GM03348 (cell line): ENCODE measurements around the gene XRCC6.
"Not testable (repeated sequence)": the region's sequence is repeated elsewhere in the genome, so short reads cannot be mapped to it uniquely, and the experiment has no call there.

ENCODE experiments used
- DNase-seq: peaks from one replicate; pipeline ENCODE4 v3.0.0; 2012; ENCODE audit warnings: low spot score

Gene XRCC6

GRCh38 chr22:41650821-41651220 is 29.7 kb downstream of the XRCC6 start:
- DNase-seq: no peak

DNA sequence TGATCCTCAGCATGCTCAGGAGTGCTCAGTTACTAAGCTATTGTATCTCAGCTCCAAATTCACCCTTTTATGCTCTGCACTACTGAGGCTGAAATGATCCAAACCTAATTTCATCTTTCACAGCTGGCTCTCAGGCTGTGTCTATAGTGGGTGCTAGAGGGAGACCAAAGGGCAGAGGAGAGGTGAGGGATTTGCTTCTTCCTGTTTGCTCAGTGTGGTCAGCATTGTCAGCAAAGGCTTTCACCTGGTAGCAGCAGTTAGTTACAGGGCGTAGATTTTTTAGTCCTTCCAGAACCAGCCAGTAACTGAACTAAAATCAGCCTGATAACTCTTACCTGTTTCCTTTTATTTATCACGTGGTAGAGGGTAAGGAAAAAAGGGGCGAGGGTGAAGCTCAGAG is 33.2 kb downstream of the XRCC6 start:
- DNase-seq: no peak

GRCh38 chr22:41656556-41656955 is 35.5 kb downstream of the XRCC6 start:
- DNase-seq: no peak

- no peak for DNase-seq
Observed at GRCh38 chr22:41657709-41658108, 36.6 kb downstream of the XRCC6 start.

GRCh38 chr22:41658869-41659268 is 37.8 kb downstream of the XRCC6 start:
- no peak for DNase-seq

DNA sequence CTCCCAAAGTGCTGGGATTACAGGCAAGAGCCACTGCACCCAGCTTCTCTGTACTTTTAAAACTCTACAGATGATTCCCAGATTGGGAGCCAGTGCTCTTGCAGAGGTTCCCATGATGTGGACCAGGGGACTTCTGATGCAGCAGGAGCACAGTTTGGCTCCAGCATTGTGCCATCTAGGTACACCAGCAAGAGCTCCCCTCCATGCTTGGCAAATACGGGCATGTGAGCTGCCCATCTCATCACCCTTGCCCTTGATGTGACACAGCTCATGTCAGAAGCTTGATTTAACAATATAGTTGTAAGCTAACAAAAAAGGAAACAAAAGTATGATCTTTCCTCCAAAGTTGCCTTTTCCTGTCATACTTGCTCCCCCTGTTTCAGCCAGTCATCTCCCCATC is 38.8 kb downstream of the XRCC6 start:
- DNase-seq: no peak

GRCh38 chr22:41660416-41660815 is 39.3 kb downstream of the XRCC6 start:
- DNase-seq: no peak

DNA sequence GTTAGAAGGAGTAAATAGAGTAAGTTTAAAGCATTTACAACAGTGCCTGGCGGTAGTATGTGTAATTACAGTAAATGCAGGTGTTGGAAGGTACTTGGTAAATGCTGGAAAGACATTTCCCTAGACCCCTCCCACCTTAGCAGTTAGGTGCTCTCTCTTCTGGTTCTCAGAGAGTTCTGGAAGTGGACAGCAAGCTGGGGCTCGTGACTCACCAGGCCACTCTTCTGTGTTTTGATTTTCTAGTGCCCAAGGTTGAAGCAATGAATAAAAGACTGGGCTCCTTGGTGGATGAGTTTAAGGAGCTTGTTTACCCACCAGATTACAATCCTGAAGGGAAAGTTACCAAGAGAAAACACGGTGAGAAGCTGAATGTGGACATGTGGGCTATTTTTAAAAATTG is 40.0 kb downstream of the XRCC6 start:
- DNase-seq: no peak

GRCh38 chr22:41661713-41662112 is 40.6 kb downstream of the XRCC6 start:
- no peak for DNase-seq

GRCh38 chr22:41663594-41663993 is 42.5 kb downstream of the XRCC6 start:
- DNase-seq: not testable (repeated sequence)

DNA sequence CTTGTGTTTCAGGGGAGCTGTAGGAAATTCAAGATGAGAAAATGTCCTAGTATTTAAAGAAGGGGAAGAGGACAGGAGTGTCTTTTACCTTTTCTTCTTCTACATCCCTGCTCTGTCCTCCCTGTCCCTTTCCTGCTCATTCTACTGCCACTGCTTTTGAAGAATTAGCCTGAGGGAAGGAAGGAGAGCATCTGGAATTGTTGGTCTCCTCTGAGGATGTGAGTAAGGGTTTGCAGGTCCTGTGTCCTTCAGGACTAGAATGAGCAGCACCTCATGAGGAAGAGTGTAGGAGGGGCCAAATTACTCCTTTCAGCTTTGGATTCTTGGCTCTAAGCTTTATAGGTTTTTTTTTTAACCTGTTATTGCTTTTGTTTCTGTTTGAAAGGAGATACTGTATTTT is 43.4 kb downstream of the XRCC6 start:
- DNase-seq: no peak

- no peak for DNase-seq
Observed at GRCh38 chr22:41664951-41665350, 43.9 kb downstream of the XRCC6 start.

GRCh38 chr22:41668971-41669911 is 48.1 kb downstream of the XRCC6 start:
- DNase-seq: peak; percentile 72

DNA sequence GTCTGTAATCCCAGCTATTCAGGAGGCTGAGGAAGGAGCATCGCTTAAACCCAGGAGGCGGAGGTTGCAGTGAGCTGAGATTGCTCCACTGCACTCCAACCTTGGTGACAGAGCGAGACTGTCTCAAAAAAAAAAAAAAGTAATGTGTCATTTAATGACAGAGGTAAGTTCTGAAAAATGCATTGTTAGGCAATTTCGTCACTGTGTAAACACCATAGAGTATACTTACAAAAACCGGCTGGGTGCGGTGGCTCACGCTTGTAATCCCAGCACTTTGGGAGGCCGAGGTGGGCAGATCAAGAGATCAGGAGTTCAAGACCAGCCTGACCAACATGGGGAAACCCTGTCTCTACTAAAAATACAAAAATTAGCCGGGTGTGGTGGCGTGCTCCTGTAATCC is 51.0 kb downstream of the XRCC6 start:
- not testable (repeated sequence) for DNase-seq

DNA sequence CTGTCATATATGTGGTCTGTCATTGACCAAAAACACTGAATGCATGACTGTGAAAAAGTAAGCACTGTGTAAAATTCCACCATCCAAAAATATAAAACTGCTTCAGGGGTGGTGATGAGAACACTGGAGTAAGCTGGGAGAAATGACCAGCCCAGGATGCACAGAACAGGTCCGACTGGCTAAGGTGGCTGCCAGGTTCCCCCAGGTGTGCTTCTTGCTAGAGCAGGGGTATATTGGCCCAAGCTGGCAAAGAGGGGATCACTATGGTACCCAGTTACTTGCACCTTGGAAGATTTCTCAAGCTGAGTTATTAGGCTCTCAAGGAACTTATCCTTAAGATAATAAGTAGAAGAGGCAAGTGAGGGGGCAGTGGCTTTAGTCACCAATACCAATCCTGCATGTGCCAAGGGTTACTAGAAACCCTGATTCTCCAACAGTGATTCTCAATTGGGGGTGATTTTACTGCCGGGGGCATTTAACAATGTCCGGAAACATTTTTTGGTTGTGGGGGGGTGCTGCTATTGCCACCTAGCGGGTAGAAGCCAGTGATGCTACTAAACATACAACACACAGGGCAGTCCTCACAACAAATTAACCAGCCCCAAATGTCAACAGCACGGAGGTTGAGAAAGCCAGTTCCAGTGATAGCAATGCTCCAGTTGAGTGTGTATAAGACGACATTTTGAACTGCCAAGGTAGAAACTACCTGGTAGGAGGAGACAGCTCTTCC is 51.9 kb downstream of the XRCC6 start:
- DNase-seq: peak; percentile 50

DNA sequence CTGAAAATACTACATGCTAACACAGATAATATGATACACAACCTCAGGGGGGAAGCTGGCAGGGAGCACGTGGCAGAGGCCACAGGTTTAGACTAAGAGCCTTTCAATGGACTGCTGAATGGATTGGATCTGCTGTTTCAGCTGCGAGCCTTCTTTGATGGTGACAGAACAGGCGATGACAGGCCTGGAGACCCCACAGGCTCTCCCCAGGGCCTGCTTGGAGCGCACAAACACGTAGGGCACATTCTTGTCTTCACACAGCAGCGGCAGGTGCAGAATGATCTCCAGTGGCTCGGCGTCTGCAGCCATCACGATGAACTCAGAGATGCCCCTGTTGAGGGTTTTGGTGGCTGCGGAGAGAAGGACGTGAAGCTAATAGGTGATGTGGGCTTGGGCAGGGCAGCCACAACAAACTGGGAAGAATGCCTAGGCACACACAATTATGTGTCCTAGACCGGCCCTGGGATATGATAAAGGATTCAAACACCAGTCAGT is 53.8 kb downstream of the XRCC6 start:
- no peak for DNase-seq

- DNase-seq: no peak
Observed at GRCh38 chr22:41676134-41676533, 55.0 kb downstream of the XRCC6 start.

GRCh38 chr22:41681616-41682015 is 60.5 kb downstream of the XRCC6 start:
- DNase-seq: no peak

DNA sequence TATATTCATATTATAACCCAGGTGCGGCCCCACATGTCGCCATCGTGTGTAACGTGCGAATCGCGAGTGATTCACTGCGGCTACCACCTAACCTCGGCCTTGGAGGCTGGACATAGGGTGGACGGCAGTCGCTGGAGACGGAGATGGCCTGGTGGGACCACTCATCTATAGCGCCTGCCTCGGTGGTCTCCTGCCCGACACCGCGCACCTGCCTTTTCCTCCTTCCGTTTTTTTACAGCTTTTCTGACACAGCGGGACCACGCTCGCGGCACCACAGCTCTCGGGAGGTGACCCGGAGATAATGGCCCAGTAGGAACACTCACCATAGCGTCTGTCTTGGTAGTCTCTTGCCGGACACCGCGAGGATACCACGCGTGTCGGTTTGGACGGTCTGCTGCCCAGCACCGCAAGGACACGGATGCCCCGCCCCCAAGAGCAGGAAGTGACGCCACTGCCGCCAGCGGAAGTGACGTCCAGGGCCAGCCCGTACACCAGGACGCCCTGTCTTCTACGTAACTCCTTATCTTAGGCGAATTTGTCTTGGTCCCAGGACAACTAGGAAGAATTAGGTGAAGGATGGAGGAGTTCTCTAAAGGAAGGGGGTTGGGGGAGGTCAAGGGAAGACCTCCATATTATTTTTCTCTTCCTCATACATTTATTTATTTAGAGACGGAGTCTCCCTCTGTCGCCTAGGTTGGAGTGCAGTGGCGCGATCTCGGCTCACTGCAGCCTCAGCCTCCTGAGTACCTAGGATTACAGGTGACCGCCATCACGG is 61.1 kb downstream of the XRCC6 start:
- peak; percentile 91 for DNase-seq

DNA sequence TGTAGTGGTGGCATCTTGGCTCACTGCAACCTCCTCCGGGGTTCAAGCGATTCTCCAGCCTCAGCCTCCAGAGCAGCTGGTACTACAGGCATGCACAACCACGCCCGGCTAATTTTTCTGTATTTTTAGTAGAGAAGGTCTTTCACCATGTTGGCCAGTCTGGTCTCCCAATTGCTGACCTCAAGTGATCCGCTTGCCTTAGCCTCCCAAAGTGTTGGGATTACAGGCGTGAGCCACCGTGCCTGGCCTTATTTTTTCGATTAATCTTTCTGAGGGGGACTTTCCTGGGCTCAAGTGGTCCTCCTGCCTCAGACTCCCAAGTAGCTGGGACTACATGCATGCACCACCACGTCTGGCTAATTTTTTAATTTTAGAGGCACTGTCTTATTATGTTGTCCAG is 62.0 kb downstream of the XRCC6 start:
- DNase-seq: no peak

DNA sequence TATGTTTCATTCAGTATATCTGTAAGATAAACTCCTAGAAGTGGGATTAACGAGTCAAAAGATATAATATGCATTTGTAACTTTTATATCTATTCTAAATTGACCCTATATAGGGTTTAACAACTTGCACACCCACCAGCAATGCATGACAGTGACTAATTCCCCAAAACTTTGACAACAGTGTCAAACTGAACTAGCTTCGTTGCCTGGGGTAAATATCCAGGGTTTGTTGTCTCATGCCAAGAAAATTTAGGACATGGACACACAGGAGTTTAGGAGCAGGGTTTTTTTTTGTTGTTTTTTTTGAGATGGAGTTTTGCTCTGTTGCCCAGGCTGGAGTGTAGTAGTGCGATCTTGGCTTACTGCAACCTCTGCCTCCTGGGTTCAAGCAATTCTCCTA is 62.5 kb downstream of the XRCC6 start:
- no peak for DNase-seq

DNA sequence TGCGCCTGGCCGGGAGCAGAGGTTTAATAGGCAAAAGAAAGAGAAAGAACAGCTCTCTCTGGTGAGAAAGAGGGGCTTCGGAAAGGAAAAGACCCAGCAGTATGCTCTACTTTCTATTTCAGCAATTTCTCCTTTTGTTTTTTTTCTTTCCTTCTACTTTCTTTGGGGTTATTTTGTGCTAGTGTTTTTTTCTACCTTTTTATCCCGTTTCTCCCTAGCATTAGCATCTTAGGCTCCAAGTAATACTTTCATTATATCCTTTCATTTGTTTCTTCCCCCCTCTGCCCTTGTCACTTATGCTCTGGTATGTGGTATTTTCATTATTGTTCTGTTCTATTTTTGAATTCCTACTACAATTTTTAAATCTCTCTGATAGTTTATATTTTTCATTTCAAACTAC is 63.1 kb downstream of the XRCC6 start:
- DNase-seq: no peak
